ENCODE data around the gene NPTX1. TPM values are rescaled to one million over a fixed set of nuclear protein-coding genes. Genes with fewer than 3 reads are reported as not detected.

NPTX1 gene
- total and polyA plus RNA-seq, 2 of the 13 experiments (the other 11 are each of a cell fraction or from before 2014, with no cell fraction given) = 0.01 TPM; not detected in 1

- TF ChIP-seq YY1 (IDR thresholded peaks at IDR 0.05; ENCODE audit: insufficient read depth, insufficient replicate concordance, low read depth, low read length) (no peak), CREB1 (IDR thresholded peaks at IDR 0.05) (no peak), CREB1 (CRISPR knock-in tag; IDR thresholded peaks at IDR 0.05) (no peak), ZFP1 (CRISPR knock-in tag; IDR thresholded peaks at IDR 0.05) (no peak), ZNF772 (CRISPR knock-in tag; IDR thresholded peaks at IDR 0.05) (no peak), ZNF7 (CRISPR knock-in tag; IDR thresholded peaks at IDR 0.05) (no peak), SRSF1 (optimal IDR thresholded peaks at IDR 0.05; ENCODE audit: low read depth, low read length) (no peak), ADNP (CRISPR knock-in tag; IDR thresholded peaks at IDR 0.05) (no peak), ARID2 (CRISPR knock-in tag; IDR thresholded peaks at IDR 0.05; ENCODE audit: borderline replicate concordance) (no peak), ELK4 (CRISPR knock-in tag; IDR thresholded peaks at IDR 0.05; ENCODE audit: borderline replicate concordance) (no peak), PBX2 (CRISPR knock-in tag; IDR thresholded peaks at IDR 0.05) (no peak), ZNF468 (CRISPR knock-in tag; IDR thresholded peaks at IDR 0.05) (no peak)
These were observed 30.7 kb downstream of the NPTX1 start (continued) for GRCh38 chr17:80445726-80446110.

GRCh38 chr17:80445007-80445725 is 31.2 kb downstream of the NPTX1 start:
- Histone ChIP-seq H3K27me3 (ENCODE audit: control insufficient read depth in 1 of 2, insufficient read depth in 2 of 2, low read length in 2 of 2) (peaks cover 13 to 33% of the 10 kb centered on the region in 2 experiments; a peak in 3 of 5 replicates), H3K36me3 (replicated peaks in 1 of 2; ENCODE audit: control insufficient read depth in 1 of 2, insufficient read depth in 2 of 2, low read length in 2 of 2) (no peaks in the 10 kb centered on the region), H3K4me1 (ENCODE audit: insufficient read depth, low read length) (peaks cover 13% of the 10 kb centered on the region), H3K27ac (ENCODE audit: extremely low read length, insufficient read depth, low read length) (no peak overlapping the region), H3K9ac (ENCODE audit: insufficient read depth, low read depth, low read length) (no peak overlapping the region), H3K4me3 (replicated peaks in 1 of 3; ENCODE audit: insufficient read depth in 1 of 3, low read depth in 2 of 3, low read length in 3 of 3) (no peak overlapping the region), H3K4me2 (ENCODE audit: low read depth, low read length) (no peak overlapping the region), H3K9me3 (ENCODE audit: low read length) (no peaks in the 10 kb centered on the region), H2AFZ (ENCODE audit: low read length) (no peak overlapping the region), H3K79me2 (ENCODE audit: insufficient read depth, low read length) (no peaks in the 10 kb centered on the region), H4K20me1 (ENCODE audit: insufficient read depth, low read length) (peaks cover 14% of the 10 kb centered on the region; the same call in 1 of the 2 replicates)
- intact Hi-C loops (cut with micrococcal nuclease; ENCODE audit: unreplicated experiment) = no loop called here
- ATAC-seq = no peak; the same call in 2 of the 3 replicates
- no peak for FAIRE-seq
- 26% methylated on average over 15 of the region's 26 CpGs for WGBS (ENCODE audit: low lambda C conversion rate)
- ChIA-PET POLR2A (no interaction called here), CTCF (ENCODE audit: low intra/inter-chr PET ratio, low total read pairs) (no interaction called here)
- no peak for DNase-seq (ENCODE audit: low spot score)
- in situ Hi-C loops (cut with HindIII; ENCODE audit: extremely low pct_ligation_motif_present, low pct_unique_long_range_greater_than_20kb) = no loop called here
- no TSS peak for BruUV-seq (replicated peaks)
- TF ChIP-seq ZNF512B (CRISPR knock-in tag; IDR thresholded peaks at IDR 0.05; ENCODE audit: borderline replicate concordance) (no peak), POLR2G (IDR thresholded peaks at IDR 0.05; ENCODE audit: low read depth, low read length) (no peak), ZNF503 (CRISPR knock-in tag; IDR thresholded peaks at IDR 0.05) (no peak), TCF12 (IDR thresholded peaks at IDR 0.05) (no peak), TCF12 (CRISPR knock-in tag; IDR thresholded peaks at IDR 0.05) (no peak)
